HCT116 (cell line): ENCODE data around the gene DUSP2. TPM values are rescaled to one million over a fixed set of nuclear protein-coding genes. Genes with fewer than 3 reads are reported as not detected.

Source experiments
- ATAC-seq: fragments of 200-7000 bp; cut with Tn5 transposase; 2 replicates; pipeline ENCODE4 v1.9.1; 2020; ENCODE audit warnings: mild to moderate bottlenecking, moderate library complexity
- BruUV-seq: library from RNA; stranded (reverse); fragments of 400-500 nt; replicated peaks from 2 replicates; lab custom pipeline; 2021; lab: Mats Ljungman, UMichigan
- CTCF ChIA-PET: fragments of 300-600 bp; sonication (Branson Sonifier 250); formaldehyde crosslinking; loops from one replicate; lab custom pipeline; 2021; ENCODE audit warnings: antibody characterized with exemption; lab: Charles Lee
- POLR2A ChIA-PET: fragments of 300-600, 350-600 bp; sonication (Branson Sonifier 250); formaldehyde crosslinking; loops from one replicate; lab custom pipeline; 2021; ENCODE audit warnings: antibody characterized with exemption; lab: Charles Lee
- RAD21 ChIA-PET, 2 experiments: fragments of 300-600 bp; sonication (Branson Sonifier 250); formaldehyde crosslinking; loops; one replicate each; lab custom pipeline; 2023; ENCODE audit warnings: low total read pairs in 2 of 2; ENCODE audit not compliant: uncharacterized antibody in 2 of 2, unreplicated experiment in 2 of 2, low non-redundant PET in 1 of 2; lab: Charles Lee
- DNase-seq: peaks from one replicate; pipeline ENCODE4 v3.0.0-alpha.2; 2010; ENCODE audit warnings: low read depth, low spot score
- H2AFZ ChIP-seq: fragments of 200-600 bp; shearing (Covaris generic), sonication (generic); 2 replicates; pipeline ENCODE4 v1.6.1; 2017; ENCODE audit warnings: low read depth, mixed run types, mixed read lengths, antibody characterized with exemption, low read length; ENCODE audit not compliant: poor library complexity, severe bottlenecking
- H3K27ac ChIP-seq: 2 replicates; pipeline ENCODE4 v1.5.1; 2012; ENCODE audit warnings: low read depth, low read length
- H3K27me3 ChIP-seq: fragments of 200-600 bp; sonication (generic); 2 replicates; pipeline ENCODE4 v1.6.1; 2016; ENCODE audit warnings: mixed run types, low read length, mixed read lengths; ENCODE audit not compliant: insufficient read depth
- H3K36me3 ChIP-seq, 2 experiments: fragments of 200-500 bp in 1 of 2; fragments of 200-600 bp in 1 of 2; sonication (Bioruptor generic) in 1 of 2; sonication (generic) in 1 of 2; 2 replicates each; pipeline versions ENCODE4 v1.5.1 to v1.6.1; 2014 to 2016; ENCODE audit warnings: low read length in 2 of 2, inconsistent platforms in 1 of 2, mixed read lengths in 1 of 2, mixed run types in 1 of 2; ENCODE audit not compliant: insufficient read depth in 2 of 2, control insufficient read depth in 1 of 2
- H3K4me1 ChIP-seq, 2 experiments: fragments of 200-600 bp in 1 of 2; sonication (generic) in 1 of 2; 2 replicates each; pipeline versions ENCODE4 v1.5.1 to v1.6.1; 2012 to 2017; ENCODE audit warnings: low read length in 2 of 2, inconsistent platforms in 1 of 2, mild to moderate bottlenecking in 1 of 2, mixed read lengths in 1 of 2, mixed run types in 1 of 2, moderate library complexity in 1 of 2; ENCODE audit not compliant: insufficient read depth in 2 of 2, control insufficient read depth in 1 of 2
- H3K4me2 ChIP-seq: fragments of 200-600 bp; sonication (generic); 2 replicates; pipeline ENCODE4 v1.6.1; 2017; ENCODE audit warnings: mixed run types, low read length, mixed read lengths
- H3K4me3 ChIP-seq, 2 experiments: fragments of 200-600 bp in 1 of 2; sonication (generic) in 1 of 2; replicated peaks in 1 of 2; 2 replicates each; pipeline ENCODE4 v1.5.1; 2011 to 2016; ENCODE audit warnings: low read length in 2 of 2, control low read depth in 1 of 2, low read depth in 1 of 2, mild to moderate bottlenecking in 1 of 2, mixed read lengths in 1 of 2, mixed run types in 1 of 2
- H3K79me2 ChIP-seq: fragments of 200-600 bp; sonication (generic); 2 replicates; pipeline ENCODE4 v1.6.1; 2017; ENCODE audit warnings: mild to moderate bottlenecking, mixed run types, low read length, moderate library complexity, mixed read lengths; ENCODE audit not compliant: insufficient read depth
- H3K9ac ChIP-seq: fragments of 200-600 bp; sonication (generic); 2 replicates; pipeline ENCODE4 v1.6.1; 2016; ENCODE audit warnings: low read length, mixed read lengths
- H3K9me2 ChIP-seq: fragments of 200-600 bp; sonication (generic), shearing (Covaris generic); 2 replicates; pipeline ENCODE4 v1.6.1; 2017; ENCODE audit warnings: mixed run types, mild to moderate bottlenecking, moderate library complexity; ENCODE audit not compliant: insufficient read depth
- H3K9me3 ChIP-seq, 2 experiments: fragments of 200-500 bp in 1 of 2; fragments of 200-600 bp in 1 of 2; sonication (Bioruptor generic) in 1 of 2; sonication (generic) in 1 of 2; 2 replicates each; pipeline ENCODE4 v1.6.1; 2014 to 2017; ENCODE audit warnings: low read length in 2 of 2, mixed read lengths in 2 of 2, inconsistent platforms in 1 of 2, low read depth in 1 of 2, mild to moderate bottlenecking in 1 of 2, mixed run types in 1 of 2, moderate library complexity in 1 of 2; ENCODE audit not compliant: control insufficient read depth in 1 of 2, insufficient read depth in 1 of 2
- H4K20me1 ChIP-seq: fragments of 200-600 bp; sonication (generic), shearing (Covaris generic); 2 replicates; pipeline ENCODE4 v1.6.1; 2017; ENCODE audit warnings: mixed run types, mild to moderate bottlenecking, moderate library complexity; ENCODE audit not compliant: insufficient read depth
- ATF3 ChIP-seq: IDR thresholded peaks from 2 replicates; pipeline ENCODE4 v1.6.1; 2012
- EGR1 ChIP-seq: IDR thresholded peaks from 2 replicates; pipeline ENCODE4 v1.6.1; 2012; ENCODE audit warnings: low read depth
- ELF1 ChIP-seq: IDR thresholded peaks from 2 replicates; pipeline ENCODE4 v1.6.1; 2012; ENCODE audit warnings: low read depth, borderline replicate concordance
- EZH2 ChIP-seq: fragments of 200-600 bp; sonication (generic); IDR thresholded peaks from 2 replicates; pipeline ENCODE4 v1.6.1; 2017; ENCODE audit warnings: antibody characterized with exemption, mixed run types
- EZH2phosphoT487 ChIP-seq: fragments of 200-600 bp; IDR thresholded peaks from 2 replicates; pipeline ENCODE4 v1.6.1; 2018; ENCODE audit warnings: antibody characterized with exemption, borderline replicate concordance
- POLR2A ChIP-seq: IDR thresholded peaks from 2 replicates; pipeline ENCODE4 v1.7.0; 2011; ENCODE audit warnings: borderline replicate concordance; ENCODE audit not compliant: insufficient read depth, insufficient read length; ENCODE audit errors: extremely low read depth
- REST ChIP-seq: IDR thresholded peaks from 2 replicates; pipeline ENCODE4 v1.6.1; 2012; ENCODE audit warnings: low read depth
- SP1 ChIP-seq: IDR thresholded peaks from 2 replicates; pipeline ENCODE4 v1.6.1; 2012; ENCODE audit warnings: low read depth
- SRF ChIP-seq: IDR thresholded peaks from 2 replicates; pipeline ENCODE4 v1.6.1; 2012; ENCODE audit warnings: low read depth
- TCF7L2 ChIP-seq: IDR thresholded peaks from 2 replicates; pipeline ENCODE4 v1.7.0; 2011; ENCODE audit warnings: borderline replicate concordance, inconsistent platforms; ENCODE audit not compliant: insufficient read depth, insufficient read length; ENCODE audit errors: extremely low read depth
- YY1 ChIP-seq: IDR thresholded peaks from 2 replicates; pipeline ENCODE4 v1.6.1; 2011; ENCODE audit warnings: low read length, low read depth, moderate library complexity, mild to moderate bottlenecking; ENCODE audit not compliant: insufficient replicate concordance; ENCODE audit errors: extremely low read depth
- ZFX ChIP-seq: fragments of 450-650 bp; IDR thresholded peaks from 2 replicates; pipeline ENCODE4 v1.6.1; 2017
- ZNF274 ChIP-seq: fragments of 200-500 bp; sonication (Bioruptor generic); IDR thresholded peaks from 2 replicates; pipeline ENCODE4 v1.6.1; 2014; ENCODE audit warnings: mild to moderate bottlenecking, low read depth, low read length, inconsistent platforms
- intact Hi-C: fragments of 100-400 bp; cut with micrococcal nuclease; formaldehyde crosslinking; loops from 2 replicates; pipeline ENCODE4 v1.10.0; 2022
- total RNA-seq: library from RNA; stranded (reverse); gene quantifications from one replicate; pipeline ENCODE4 v1.2.1, GENCODE V29; 2021; ENCODE audit not compliant: unreplicated experiment

DUSP2 gene
- total RNA-seq, 1 experiment from 2014 or later: 24.5 TPM

- Histone ChIP-seq H3K9ac (no peak overlapping the region), H3K27me3 (no peaks in the 10 kb centered on the region), H3K4me3 (no peak overlapping the region), H4K20me1 (no peaks in the 10 kb centered on the region), H3K9me3 (no peaks in the 10 kb centered on the region), H3K9me2 (no peaks in the 10 kb centered on the region), H3K4me2 (no peak overlapping the region), H3K4me1 (peaks cover 3 to 6% of the 10 kb centered on the region in 2 experiments; a peak in 2 of 4 replicates), H3K79me2 (no peaks in the 10 kb centered on the region), H2AFZ (no peak overlapping the region), H3K27ac (no peak overlapping the region), H3K36me3 (no peaks in the 10 kb centered on the region)
- DNase-seq: no peak
- no TSS peak for BruUV-seq
- intact Hi-C loops: no loop called here
- POLR2A ChIA-PET: no interaction called here
- no peak for ATAC-seq
- CTCF ChIA-PET: no interaction called here
- TF ChIP-seq YY1: no peak
- no peak for TF ChIP-seq ZNF274
- RAD21 ChIA-PET: no interaction called here
Measured at GRCh38 chr2:96111823-96112500, 33.3 kb downstream of the DUSP2 start.

- TF ChIP-seq ZFX (no peak), ELF1 (no peak), YY1 (no peak), REST (no peak), EZH2 (no peak), EGR1 (no peak), TCF7L2 (no peak), EZH2phosphoT487 (no peak), SRF (no peak), ATF3 (no peak), SP1 (no peak), POLR2A (no peak)
- H3K79me2 ChIP-seq: no peaks in the 10 kb centered on the region
- no peaks in the 10 kb centered on the region for H3K9me3 ChIP-seq
- POLR2A ChIA-PET: no interaction called here
- RAD21 ChIA-PET: no interaction called here
- no peak overlapping the region for H3K4me2 ChIP-seq
- H2AFZ ChIP-seq: no peak overlapping the region
- no peaks in the 10 kb centered on the region for H3K36me3 ChIP-seq
- ATAC-seq (no peak), DNase-seq (no peak)
- no peak overlapping the region for H3K4me3 ChIP-seq
- CTCF ChIA-PET: no interaction called here
- H3K27ac ChIP-seq: no peak overlapping the region
- H4K20me1 ChIP-seq: no peaks in the 10 kb centered on the region
- peaks cover 2 to 4% of the 10 kb centered on the region in 2 experiments; a peak in 2 of 4 replicates for H3K4me1 ChIP-seq
- no peaks in the 10 kb centered on the region for H3K9me2 ChIP-seq
- H3K9ac ChIP-seq: no peak overlapping the region
- H3K27me3 ChIP-seq: no peaks in the 10 kb centered on the region
- intact Hi-C loops: no loop called here
- no TSS peak for BruUV-seq
Measured at GRCh38 chr2:96111257-96111640, 34.0 kb downstream of the DUSP2 start.
